GM18507 (cell line): Measurements from ENCODE around the gene SIL1.
"Not testable (repeated sequence)": the region's sequence is repeated elsewhere in the genome, so short reads cannot be mapped to it uniquely, and the experiment has no call there.

Experiments
- DNase-seq: peaks from one replicate; pipeline ENCODE4 v3.0.0; 2011; ENCODE audit warnings: low read depth; ENCODE audit not compliant: insufficient read length; ENCODE audit errors: extremely low spot score
- FAIRE-seq: peaks from 2 replicates; lab custom pipeline; 2011; peaks lifted over from hg19 to GRCh38; lab: Jason Lieb, UNC

The SIL1 gene

DNA sequence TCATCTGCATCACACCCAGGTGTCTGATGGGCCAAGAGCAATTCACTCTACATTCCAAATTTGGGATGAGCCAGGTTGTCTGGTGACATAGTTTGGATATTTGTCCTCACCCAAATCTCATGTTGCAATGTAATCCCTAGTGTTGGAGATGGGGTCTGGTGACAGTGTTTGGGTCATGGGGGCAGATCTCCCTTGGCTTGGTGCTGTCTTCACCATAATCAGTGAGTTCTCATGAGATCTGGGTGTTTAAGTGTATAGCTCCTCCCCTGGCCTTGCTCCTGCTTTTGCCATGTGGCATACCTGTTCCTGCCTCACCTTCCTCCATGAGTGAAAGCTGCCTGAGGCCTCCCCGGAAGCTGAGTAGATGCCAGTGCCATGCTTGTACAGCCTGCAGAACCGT lies 7.4 kb upstream of the SIL1 start:
- FAIRE-seq (no peak), DNase-seq (no peak)

DNA sequence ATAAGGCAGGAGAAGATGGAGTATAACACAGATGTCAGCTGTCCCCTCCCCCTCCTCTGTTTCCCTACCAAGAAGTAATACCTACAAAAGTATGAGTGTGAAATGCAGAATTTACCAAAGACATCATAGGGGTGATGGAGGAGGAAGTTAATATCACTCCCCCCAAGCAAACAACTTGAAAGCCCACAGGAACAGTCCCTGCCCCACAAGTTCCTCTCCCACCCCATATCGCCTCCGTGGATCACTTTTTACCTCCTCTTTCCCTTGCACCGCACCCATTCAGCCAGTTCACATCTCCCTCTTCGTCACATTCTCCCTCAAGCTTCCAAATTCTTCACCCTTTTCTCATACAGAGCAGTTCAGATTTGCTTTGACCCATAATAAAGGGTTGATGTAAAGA lies 7.0 kb upstream of the SIL1 start:
- FAIRE-seq (no peak), DNase-seq (no peak)

- DNase-seq (no peak), FAIRE-seq (no peak)
Observed at GRCh38 chr5:139204196-139204595, 6.0 kb upstream of the SIL1 start.

- DNase-seq (no peak), FAIRE-seq (no peak)
Observed at GRCh38 chr5:139199321-139199720, 1.2 kb upstream of the SIL1 start.

DNA sequence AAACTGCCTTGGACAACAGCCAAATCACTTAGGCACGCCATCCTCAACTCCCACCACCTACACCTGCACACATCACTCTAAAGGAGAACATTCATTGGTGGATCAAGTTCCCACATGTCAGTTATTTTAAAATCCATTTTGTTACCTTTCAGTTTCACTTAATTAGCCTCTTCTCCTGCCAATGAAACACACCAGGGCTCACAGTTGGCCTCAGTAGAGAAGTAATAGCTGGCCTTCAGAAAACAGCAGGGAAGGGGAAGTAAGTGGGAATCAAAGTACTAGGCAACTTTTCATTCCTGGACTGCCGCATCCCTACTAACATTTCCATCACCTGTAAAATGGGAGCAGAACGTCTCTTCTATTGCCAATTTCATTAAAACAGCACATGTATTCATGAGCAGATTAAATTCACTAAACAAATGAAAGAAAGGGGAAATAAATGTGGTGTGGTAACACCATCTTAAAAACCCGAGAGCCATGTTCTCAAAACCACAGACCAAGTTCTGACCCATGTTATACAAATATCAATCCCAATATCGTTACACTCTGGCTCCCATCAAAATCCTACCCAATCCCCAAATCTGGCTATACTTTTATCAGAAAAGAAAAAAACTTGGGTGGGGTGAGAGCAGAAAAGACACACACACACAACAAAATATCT lies 1.7 kb downstream of the SIL1 start:
- DNase-seq (no peak), FAIRE-seq (no peak)

- FAIRE-seq (no peak), DNase-seq (no peak)
Observed at GRCh38 chr5:139194486-139194885, 3.7 kb downstream of the SIL1 start.

DNA sequence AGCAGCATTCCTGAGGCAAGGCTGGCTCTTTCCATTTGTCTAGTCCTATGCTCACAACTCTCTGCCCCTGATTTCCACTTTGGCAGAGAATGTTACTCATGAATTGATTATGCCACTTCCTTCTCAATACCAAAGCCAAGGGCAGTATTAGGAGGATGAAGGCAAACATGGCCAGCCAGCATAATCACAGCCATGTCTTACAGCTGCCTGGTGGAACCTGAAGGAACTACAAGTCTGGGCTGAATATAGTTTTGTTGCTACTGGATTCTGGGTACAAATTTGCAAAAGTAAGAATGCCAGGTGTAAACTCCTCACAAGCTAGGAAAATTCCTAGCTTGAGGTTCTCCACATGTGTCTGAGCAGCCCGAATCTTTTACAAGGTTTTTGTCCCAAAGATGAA lies 4.2 kb downstream of the SIL1 start:
- DNase-seq (no peak), FAIRE-seq (no peak)

GRCh38 chr5:139192906-139193305 lies 5.3 kb downstream of the SIL1 start:
- not testable (repeated sequence) for FAIRE-seq, DNase-seq

- FAIRE-seq, DNase-seq: not testable (repeated sequence)
Observed at GRCh38 chr5:139191954-139192353, 6.2 kb downstream of the SIL1 start.

DNA sequence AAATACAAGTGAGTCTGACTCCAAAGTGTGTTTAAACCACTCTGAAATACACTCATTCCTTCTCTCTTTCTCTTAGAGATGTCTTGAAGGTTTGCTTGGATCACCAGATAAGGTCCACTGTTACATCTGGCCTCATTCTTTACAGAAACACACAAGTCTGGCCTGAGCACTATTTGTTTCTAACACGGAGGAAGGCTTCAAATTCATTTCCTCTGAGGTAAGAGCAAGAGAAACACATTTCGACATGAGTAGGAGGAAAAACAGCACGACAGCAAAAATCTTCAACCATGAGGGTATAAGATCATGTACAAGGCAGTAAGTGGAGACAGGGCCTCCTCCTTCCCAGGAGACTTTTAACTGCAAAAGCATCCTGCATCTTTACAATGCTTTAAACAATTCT lies 8.0 kb downstream of the SIL1 start:
- FAIRE-seq = no peak
- no peak for DNase-seq

- no peak for FAIRE-seq
- no peak for DNase-seq
Observed at GRCh38 chr5:139188558-139189270, 9.5 kb downstream of the SIL1 start.

GRCh38 chr5:139186752-139187326 lies 11.3 kb downstream of the SIL1 start:
- FAIRE-seq (no peak), DNase-seq (no peak)

DNA sequence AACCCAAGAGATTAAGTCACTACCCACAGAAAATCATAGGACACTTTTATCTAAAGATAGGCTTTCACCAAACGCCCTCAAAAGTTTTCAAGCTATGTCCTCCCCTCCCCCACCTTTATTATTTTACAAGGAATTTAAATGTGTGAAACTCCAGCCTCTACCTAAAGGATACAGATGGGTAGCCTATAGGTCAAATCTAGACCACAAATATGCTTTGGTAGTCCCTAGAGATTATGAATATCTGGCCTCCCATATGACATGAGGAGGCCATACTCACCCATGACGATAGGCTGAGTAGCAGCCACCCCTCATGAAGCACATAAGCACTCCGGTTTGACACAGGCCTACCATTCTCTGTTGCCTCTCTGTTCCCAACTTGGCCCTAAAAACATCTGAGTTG lies 11.9 kb downstream of the SIL1 start:
- DNase-seq = no peak
- FAIRE-seq = no peak

DNA sequence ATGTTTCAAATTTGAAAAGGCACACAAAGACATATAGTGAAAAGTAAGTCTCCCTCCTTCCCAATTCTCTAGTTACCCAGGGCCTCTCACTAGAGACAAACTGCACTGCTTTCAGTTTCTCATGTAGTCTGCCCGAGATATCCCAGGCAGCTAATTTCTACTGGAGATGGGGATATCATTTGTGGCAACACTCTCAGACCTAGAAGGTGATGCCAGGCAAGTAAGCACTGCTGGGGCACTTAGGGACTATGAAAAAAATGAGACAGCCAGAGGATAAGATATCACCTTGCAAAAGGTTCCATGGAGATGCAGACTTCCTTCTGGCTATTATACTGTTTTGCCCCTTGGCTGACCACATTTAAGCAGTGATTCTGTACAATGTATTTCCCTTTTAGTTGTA lies 12.6 kb downstream of the SIL1 start:
- FAIRE-seq (no peak), DNase-seq (no peak)

DNA sequence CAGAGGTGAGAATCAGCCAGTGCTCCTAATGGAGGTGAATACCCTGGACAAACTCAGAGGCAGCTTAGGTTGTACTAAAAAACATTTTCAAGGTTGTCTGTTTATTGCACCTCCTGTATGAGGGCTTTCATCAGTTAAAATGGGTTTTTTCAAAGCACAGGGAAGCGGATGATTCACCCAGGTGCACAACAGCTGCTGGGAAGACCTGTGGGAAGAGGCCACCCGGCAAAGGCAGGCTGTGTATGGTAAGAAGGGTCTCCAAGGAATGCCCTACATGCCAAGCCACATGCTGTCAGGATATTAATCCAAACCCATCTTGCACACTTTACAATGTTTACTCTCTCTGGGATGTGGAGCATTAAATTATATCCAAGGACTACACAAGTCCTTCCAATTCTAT lies 14.7 kb downstream of the SIL1 start:
- DNase-seq = no peak
- FAIRE-seq = no peak

- FAIRE-seq = no peak
- DNase-seq = no peak
Observed at GRCh38 chr5:139182528-139183296, 15.5 kb downstream of the SIL1 start.

- no peak for DNase-seq
Observed at GRCh38 chr5:139181835-139182452, 16.2 kb downstream of the SIL1 start.

DNA sequence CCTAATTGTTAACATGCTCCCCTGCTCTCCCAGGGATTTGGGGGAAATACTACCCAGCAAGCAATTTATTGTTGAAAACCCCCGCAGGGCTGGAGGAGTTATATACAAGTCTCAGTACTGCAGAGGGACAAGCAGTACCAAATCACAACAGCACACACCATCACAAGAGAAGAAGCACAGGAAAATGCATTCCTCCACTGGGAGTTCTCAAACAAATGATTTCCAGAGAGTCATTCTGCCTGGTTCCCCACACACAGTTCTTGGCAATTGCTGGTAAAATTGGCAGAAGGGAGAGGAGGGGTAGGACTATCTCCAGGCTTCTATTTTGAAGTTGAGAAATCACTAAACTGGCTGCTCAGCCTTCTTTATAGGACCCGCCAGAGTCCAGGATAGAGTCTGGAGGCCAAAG lies 16.8 kb downstream of the SIL1 start:
- no peak for FAIRE-seq
- no peak for DNase-seq

More at GRCh38 chr5:139181835-139182452, 16.2 kb downstream of the SIL1 start:
- FAIRE-seq = no peak

DNA sequence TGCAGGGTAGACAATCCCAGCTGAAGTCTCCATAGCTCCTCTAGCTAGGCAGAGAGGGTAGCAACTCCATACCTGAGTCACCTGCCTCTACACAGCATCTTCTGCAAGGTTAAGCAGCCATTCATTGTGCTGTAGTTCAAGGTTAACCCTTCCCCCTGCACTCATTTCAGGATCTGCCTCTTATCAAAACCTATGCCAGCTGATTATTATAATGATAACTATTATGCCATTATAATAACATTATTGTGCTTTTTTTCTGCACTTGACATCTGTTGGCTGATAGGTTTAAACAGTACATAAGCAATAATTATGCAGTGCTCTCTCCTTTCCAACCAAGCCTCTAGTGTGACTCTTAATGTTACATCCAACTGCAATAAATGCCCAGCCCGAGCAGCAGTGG lies 17.3 kb downstream of the SIL1 start:
- DNase-seq (no peak), FAIRE-seq (no peak)
